Sigmoid colon (tissue), 3 donors: ENCODE measurements around the gene ZNF319.

Experiments
- CTCF ChIP-seq, 4 experiments: fragments of 450-650 bp in 3 of 4; fragments of 200-600 bp in 1 of 4; IDR thresholded peaks; one replicate each; pipeline ENCODE4 v1.5.1; 2016 to 2019; ENCODE audit warnings: antibody characterized with exemption in 4 of 4, mild to moderate bottlenecking in 3 of 4, moderate library complexity in 2 of 4
- POLR2A ChIP-seq, 2 donors: fragments of 450-650 bp; IDR thresholded peaks; one replicate each; pipeline ENCODE4 v1.6.1; 2016; ENCODE audit warnings: antibody characterized with exemption in 2 of 2, mild to moderate bottlenecking in 2 of 2, moderate library complexity in 2 of 2

GRCh38 chr16:58011652-58012051 is 11.2 kb upstream of the ZNF319 start:
- TF ChIP-seq CTCF (IDR thresholded peaks at IDR 0.05), result no peak
- no peak for TF ChIP-seq POLR2A (IDR thresholded peaks at IDR 0.05)
